Mucosa of rectum (tissue), 2 donors: ENCODE results near the gene CAB39.
"Not testable (repeated sequence)": the region's sequence is repeated elsewhere in the genome, so short reads cannot be mapped to it uniquely, and the experiment has no call there.

ENCODE experiments used
- H3K27ac ChIP-seq, 2 donors: one replicate each; pipeline ENCODE4 v1.7.0; 2013; ENCODE audit warnings: inconsistent platforms in 2 of 2, low read depth in 2 of 2, low read length in 2 of 2
- H3K27me3 ChIP-seq, 2 donors: one replicate each; pipeline ENCODE4 v1.7.0; 2013; ENCODE audit warnings: low read length in 2 of 2; ENCODE audit not compliant: control insufficient read depth in 2 of 2, insufficient read depth in 2 of 2
- H3K36me3 ChIP-seq, 2 donors: one replicate each; pipeline ENCODE4 v1.7.0; 2013; ENCODE audit warnings: low read length in 2 of 2; ENCODE audit not compliant: control insufficient read depth in 2 of 2, insufficient read depth in 2 of 2
- H3K4me1 ChIP-seq, 2 donors: one replicate each; pipeline ENCODE4 v1.7.0; 2013; ENCODE audit warnings: low read length in 2 of 2, mild to moderate bottlenecking in 1 of 2; ENCODE audit not compliant: control insufficient read depth in 2 of 2, insufficient read depth in 2 of 2
- H3K4me3 ChIP-seq, 2 donors: one replicate each; pipeline ENCODE4 v1.7.0; 2013; ENCODE audit warnings: low read length in 2 of 2
- H3K9ac ChIP-seq, 2 donors: one replicate each; pipeline ENCODE4 v1.7.0; 2013; ENCODE audit warnings: low read length in 2 of 2, low read depth in 1 of 2, mild to moderate bottlenecking in 1 of 2
- H3K9me3 ChIP-seq, 2 donors: one replicate each; pipeline ENCODE4 v1.7.0; 2013; ENCODE audit warnings: low read length in 2 of 2; ENCODE audit not compliant: control insufficient read depth in 2 of 2
- donor health status: healthy.
- donor health status: Normal muscosa, but diverticular disease.

Gene CAB39

GRCh38 chr2:230724957-230725356, 12.3 kb downstream of the CAB39 start:
- not testable (repeated sequence) for H3K27me3 ChIP-seq, H3K4me3 ChIP-seq, H3K4me1 ChIP-seq, H3K27ac ChIP-seq, H3K9me3 ChIP-seq, H3K9ac ChIP-seq
- peaks cover 10 to 14% of the 10 kb centered on the region in 2 donors for H3K36me3 ChIP-seq

GRCh38 chr2:230731512-230731911, 18.9 kb downstream of the CAB39 start:
- Histone ChIP-seq H3K9ac (no peak overlapping the region), H3K4me1 (peaks cover 6 to 7% of the 10 kb centered on the region in 2 donors), H3K9me3 (no peaks in the 10 kb centered on the region), H3K36me3 (no peaks in the 10 kb centered on the region), H3K27me3 (no peaks in the 10 kb centered on the region), H3K27ac (no peak overlapping the region), H3K4me3 (no peak overlapping the region)

DNA sequence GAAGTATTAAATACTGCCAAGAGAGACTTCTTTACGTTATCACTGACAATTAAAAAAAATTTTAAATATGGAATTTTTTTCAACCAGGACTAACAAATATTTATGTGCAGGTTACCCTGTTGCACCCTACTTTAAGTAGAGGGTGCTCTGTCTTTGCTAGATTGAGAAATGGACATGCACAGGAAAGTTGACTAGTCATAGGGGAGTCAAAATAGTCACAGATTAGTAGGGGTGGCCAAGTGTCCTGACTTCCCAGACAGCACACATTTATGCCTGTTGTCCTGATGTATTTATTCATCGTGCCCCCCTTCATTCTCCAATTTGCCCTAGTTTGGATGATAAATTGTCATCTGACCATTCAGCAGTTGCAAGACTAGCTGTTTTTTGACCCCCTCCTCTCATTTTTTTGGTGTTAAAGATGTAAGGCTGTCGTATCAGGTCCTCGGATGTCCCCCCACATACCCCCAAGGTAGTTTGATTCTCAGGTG, 20.3 kb downstream of the CAB39 start:
- Histone ChIP-seq H3K9me3 (no peaks in the 10 kb centered on the region), H3K9ac (no peak overlapping the region), H3K27me3 (no peaks in the 10 kb centered on the region), H3K4me3 (no peak overlapping the region), H3K4me1 (peaks cover 12 to 19% of the 10 kb centered on the region in 2 donors), H3K36me3 (no peaks in the 10 kb centered on the region), H3K27ac (no peak overlapping the region)

DNA sequence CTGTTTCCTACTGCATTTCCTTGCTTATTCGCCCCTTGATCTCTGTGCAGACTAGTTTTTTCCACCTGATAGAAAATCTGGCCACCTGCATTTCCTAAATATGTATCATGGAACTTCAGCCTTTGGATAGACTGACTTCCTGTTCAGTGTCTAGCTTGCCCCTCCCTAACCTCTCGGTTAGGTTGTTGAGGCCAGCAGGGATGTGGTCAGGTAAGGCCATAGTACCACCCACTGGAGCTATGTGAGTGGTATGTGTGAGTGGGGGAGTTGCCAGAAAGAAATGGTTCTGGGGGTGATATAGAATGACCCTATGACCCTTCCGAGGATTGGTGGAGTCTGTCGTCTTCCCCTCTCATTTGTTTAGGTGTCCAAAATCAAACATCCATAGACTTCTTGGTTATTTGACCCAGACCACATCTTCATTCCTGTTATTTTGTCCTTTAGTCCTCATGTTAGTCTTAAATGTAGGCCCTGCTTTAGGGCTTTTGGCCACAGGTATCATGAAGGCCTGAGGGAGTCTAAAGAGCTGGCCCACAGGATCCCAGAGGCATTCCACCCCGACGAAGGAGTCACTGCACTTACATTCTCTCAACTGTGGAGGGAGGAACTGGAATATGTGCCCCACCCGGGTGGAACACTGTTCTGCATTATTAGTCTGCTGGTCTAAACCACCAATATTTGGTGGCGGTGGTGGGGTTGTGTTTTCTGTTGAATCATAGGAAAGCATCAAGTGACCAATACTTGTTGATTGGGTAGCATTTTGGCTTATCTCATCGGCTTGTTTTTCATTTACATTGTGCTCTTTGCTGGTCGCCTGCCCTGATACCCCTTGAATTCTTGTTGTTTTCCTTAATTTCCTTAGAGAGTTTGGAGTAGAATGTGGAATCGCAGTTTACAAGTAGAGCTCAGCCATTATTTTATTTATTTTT, 21.9 kb downstream of the CAB39 start:
- Histone ChIP-seq H3K9ac (no peak overlapping the region), H3K4me1 (peaks cover 24 to 33% of the 10 kb centered on the region in 2 donors), H3K36me3 (no peaks in the 10 kb centered on the region), H3K27ac (peak overlapping the region in 1 of 2 donors; percentile 12), H3K4me3 (no peak overlapping the region), H3K27me3 (no peaks in the 10 kb centered on the region), H3K9me3 (no peaks in the 10 kb centered on the region)

- Histone ChIP-seq H3K36me3 (peaks cover 0 to 6% of the 10 kb centered on the region in 2 donors), H3K9me3 (no peaks in the 10 kb centered on the region), H3K9ac (no peak overlapping the region), H3K27ac (no peak overlapping the region), H3K4me3 (no peak overlapping the region), H3K4me1 (peaks cover 24 to 36% of the 10 kb centered on the region in 2 donors), H3K27me3 (no peaks in the 10 kb centered on the region)
These were observed 23.2 kb downstream of the CAB39 start for GRCh38 chr2:230735884-230736283.

DNA sequence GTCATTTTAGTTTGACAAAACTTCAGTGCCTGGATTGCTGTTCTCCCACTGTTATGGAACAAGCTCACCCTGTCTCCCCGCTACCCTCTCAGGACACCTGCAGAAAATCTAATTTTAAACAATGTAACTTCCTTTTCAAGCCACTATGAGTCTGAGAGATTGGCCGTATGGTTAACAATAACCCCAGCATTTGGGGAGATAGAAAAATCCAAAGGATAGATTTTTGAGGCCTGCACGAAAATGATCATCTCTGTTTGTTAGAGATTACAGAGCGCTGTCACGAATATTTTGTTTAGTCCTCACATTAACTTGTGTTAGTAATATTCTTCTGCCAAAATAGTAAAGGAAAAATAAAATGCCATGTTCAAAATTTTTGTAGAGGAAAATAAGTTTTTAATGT, 24.7 kb downstream of the CAB39 start:
- Histone ChIP-seq H3K9ac (no peak overlapping the region), H3K36me3 (peaks cover 0 to 12% of the 10 kb centered on the region in 2 donors), H3K4me3 (no peak overlapping the region), H3K9me3 (no peaks in the 10 kb centered on the region), H3K4me1 (peaks cover 24 to 36% of the 10 kb centered on the region in 2 donors), H3K27me3 (no peaks in the 10 kb centered on the region), H3K27ac (peak overlapping the region; percentile 81 to 87)

DNA sequence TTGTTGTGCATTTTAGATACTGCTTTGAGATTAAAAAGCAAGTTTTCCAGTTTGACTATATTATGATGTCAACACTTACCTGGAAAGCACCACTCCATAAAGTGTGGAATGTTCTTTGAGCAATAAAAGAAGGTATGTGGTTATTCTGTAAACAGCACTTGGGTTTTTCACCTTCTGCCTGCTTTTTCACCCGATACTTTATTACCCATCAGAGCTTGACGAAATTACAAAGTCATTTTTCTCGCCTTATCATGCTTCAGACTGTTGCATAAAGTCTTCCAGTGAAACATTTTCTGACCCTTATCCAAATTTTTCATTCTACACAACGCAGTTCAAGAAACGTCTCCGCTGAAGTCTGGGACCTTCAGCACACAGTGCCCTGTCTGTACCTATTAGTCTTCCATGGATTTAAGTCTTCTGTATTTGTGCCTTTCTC, 25.2 kb downstream of the CAB39 start:
- H3K27ac ChIP-seq = peak overlapping the region; percentile 81 to 87
- no peaks in the 10 kb centered on the region for H3K27me3 ChIP-seq
- H3K36me3 ChIP-seq = peaks cover 0 to 12% of the 10 kb centered on the region in 2 donors
- H3K9ac ChIP-seq = peak overlapping the region; percentile 14 to 35
- peaks cover 24 to 36% of the 10 kb centered on the region in 2 donors for H3K4me1 ChIP-seq
- H3K4me3 ChIP-seq = peak overlapping the region in 1 of 2 donors; percentile 53
- no peaks in the 10 kb centered on the region for H3K9me3 ChIP-seq

GRCh38 chr2:230738391-230738811, 25.8 kb downstream of the CAB39 start:
- peak overlapping the region in 1 of 2 donors; percentile 53 for H3K4me3 ChIP-seq
- peak overlapping the region; percentile 14 to 35 for H3K9ac ChIP-seq
- peak overlapping the region; percentile 81 to 87 for H3K27ac ChIP-seq
- H3K27me3 ChIP-seq = no peaks in the 10 kb centered on the region
- H3K36me3 ChIP-seq = peaks cover 0 to 12% of the 10 kb centered on the region in 2 donors
- peaks cover 24 to 31% of the 10 kb centered on the region in 2 donors for H3K4me1 ChIP-seq
- H3K9me3 ChIP-seq = no peaks in the 10 kb centered on the region

- peak overlapping the region; percentile 81 to 87 for H3K27ac ChIP-seq
- H3K9me3 ChIP-seq = no peaks in the 10 kb centered on the region
- peak overlapping the region in 1 of 2 donors; percentile 35 for H3K9ac ChIP-seq
- peak overlapping the region; percentile 15 to 53 for H3K4me3 ChIP-seq
- peaks cover 0 to 12% of the 10 kb centered on the region in 2 donors for H3K36me3 ChIP-seq
- H3K27me3 ChIP-seq = no peaks in the 10 kb centered on the region
- peaks cover 19 to 31% of the 10 kb centered on the region in 2 donors for H3K4me1 ChIP-seq
These were observed 26.3 kb downstream of the CAB39 start for GRCh38 chr2:230738924-230739323.

GRCh38 chr2:230739961-230740360, 27.3 kb downstream of the CAB39 start:
- Histone ChIP-seq H3K36me3 (peaks cover 0 to 12% of the 10 kb centered on the region in 2 donors), H3K4me1 (peaks cover 17 to 31% of the 10 kb centered on the region in 2 donors), H3K27ac (no peak overlapping the region)

More at GRCh38 chr2:230739961-230740360, 27.3 kb downstream of the CAB39 start:
- H3K9me3 ChIP-seq = no peaks in the 10 kb centered on the region
- no peak overlapping the region for H3K9ac ChIP-seq
- no peaks in the 10 kb centered on the region for H3K27me3 ChIP-seq
- H3K4me3 ChIP-seq = no peak overlapping the region
